Esophagus (tissue), 2 donors: ENCODE measurements around the gene SIGLEC1. TPM values are rescaled to one million over a fixed set of nuclear protein-coding genes. Genes with fewer than 3 reads are reported as not detected.

Experiments
- H3K27ac ChIP-seq, 2 donors: one replicate each; pipeline ENCODE4 v1.5.1; 2013; ENCODE audit warnings: low read depth in 2 of 2, mild to moderate bottlenecking in 2 of 2, inconsistent platforms in 1 of 2, low read length in 1 of 2, moderate library complexity in 1 of 2
- H3K27me3 ChIP-seq, 2 donors: one replicate each; pipeline ENCODE4 v1.6.1; 2013; ENCODE audit warnings: low read length in 2 of 2, control low read depth in 1 of 2, mild to moderate bottlenecking in 1 of 2; ENCODE audit not compliant: insufficient read depth in 2 of 2, control insufficient read depth in 1 of 2
- H3K36me3 ChIP-seq, 2 donors: one replicate each; pipeline ENCODE4 v1.6.1; 2013; ENCODE audit warnings: low read length in 1 of 2; ENCODE audit not compliant: control insufficient read depth in 2 of 2, insufficient read depth in 2 of 2
- H3K4me1 ChIP-seq, 2 donors: one replicate each; pipeline ENCODE4 v1.6.1; 2013; ENCODE audit warnings: low read length in 1 of 2; ENCODE audit not compliant: control insufficient read depth in 2 of 2, insufficient read depth in 2 of 2
- H3K4me3 ChIP-seq, 2 donors: one replicate each; pipeline ENCODE4 v1.5.1; 2013; ENCODE audit warnings: low read length in 2 of 2, mild to moderate bottlenecking in 2 of 2, low read depth in 1 of 2, moderate library complexity in 1 of 2
- H3K9me3 ChIP-seq, 2 donors: one replicate each; pipeline ENCODE4 v1.6.1; 2013; ENCODE audit warnings: mild to moderate bottlenecking in 2 of 2, low read depth in 1 of 2, low read length in 1 of 2, moderate library complexity in 1 of 2; ENCODE audit not compliant: control insufficient read depth in 2 of 2, insufficient read depth in 1 of 2
- WGBS, 2 donors: extraction: QIAGEN DNeasy Blood & Tissue Kit; methylation state at CpG; one replicate each; pipeline ENCODE4 v1.1.7; 2013; 5-methylcytosine and 5-hydroxymethylcytosine counted together
- polyA plus RNA-seq, 2 donors: library from polyadenylated mRNA; stranded (reverse); fragments of 200-250 nt; gene quantifications; one replicate each; pipeline ENCODE4 v1.2.3, GENCODE V29; 2013
- donor health status: healthy with polysubstance abuse.
- donor health status: Bipolar disorder and iron deficiency.

Gene SIGLEC1
- polyA plus RNA-seq, 2 donors: 1.1 to 1.4 TPM

DNA sequence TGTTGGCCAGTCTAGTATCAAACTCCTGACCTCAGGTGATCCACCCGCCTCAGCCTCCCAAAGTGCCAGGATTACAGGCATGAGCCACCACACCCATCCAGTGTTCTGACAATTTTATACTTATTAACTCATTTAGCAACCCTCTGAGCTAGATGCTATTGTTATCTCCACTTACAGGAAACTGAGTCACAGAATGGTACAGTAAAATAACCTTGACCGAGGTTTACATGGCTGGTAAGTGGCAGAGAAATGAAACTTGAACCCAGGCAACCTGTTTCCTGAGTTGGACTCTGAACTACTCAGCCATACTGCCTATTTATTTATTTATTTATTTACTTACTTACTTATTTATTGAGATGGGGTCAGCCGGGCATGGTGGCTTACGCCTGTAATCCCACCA lies 6.6 kb upstream of the SIGLEC1 start:
- 81 to 86% methylated on average over 4 of the region's 4 CpGs for WGBS, 2 donors
- no peak overlapping the region for H3K4me3 ChIP-seq

DNA sequence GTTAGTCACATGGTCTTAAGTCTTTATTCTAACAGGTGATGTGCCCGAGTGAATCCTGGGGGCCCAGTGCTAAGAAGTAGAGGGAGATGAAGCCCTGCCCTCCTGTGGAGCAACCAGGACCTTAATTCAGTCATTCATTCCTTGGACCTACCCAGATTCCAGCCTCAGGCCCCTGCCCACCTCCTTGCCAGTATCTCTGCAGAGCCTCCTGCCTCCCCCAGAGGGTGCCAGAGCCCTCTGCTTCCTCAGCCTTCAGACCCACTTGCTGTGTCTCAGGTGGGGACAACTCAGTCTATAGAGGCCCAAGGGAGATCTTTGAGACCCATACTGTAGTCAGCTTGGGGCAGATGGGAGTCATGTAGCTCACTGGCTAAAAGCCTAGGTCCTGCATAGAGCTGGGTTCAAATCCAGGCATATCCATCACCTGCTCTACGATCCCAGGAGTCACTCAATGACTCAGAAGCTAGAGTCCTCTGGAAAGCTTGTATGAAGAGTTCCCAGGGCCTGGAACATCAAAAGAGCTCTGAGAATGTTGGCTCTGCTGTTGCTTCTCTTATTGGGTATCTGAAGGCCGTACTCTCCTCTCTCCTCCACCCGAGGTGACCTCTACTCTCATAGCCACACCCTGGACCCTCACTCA lies 3.9 kb upstream of the SIGLEC1 start:
- Histone ChIP-seq H3K4me1 (no peaks in the 10 kb centered on the region), H3K27ac (no peak overlapping the region), H3K4me3 (no peak overlapping the region), H3K9me3 (no peaks in the 10 kb centered on the region), H3K36me3 (no peaks in the 10 kb centered on the region), H3K27me3 (no peaks in the 10 kb centered on the region)
- WGBS, 2 donors: 74 to 75% methylated on average over 4 of the region's 4 CpGs

More for the DNA sequence above, 6.6 kb upstream of the SIGLEC1 start:
- Histone ChIP-seq H3K27me3 (no peaks in the 10 kb centered on the region), H3K4me1 (no peaks in the 10 kb centered on the region), H3K9me3 (no peaks in the 10 kb centered on the region), H3K36me3 (no peaks in the 10 kb centered on the region), H3K27ac (no peak overlapping the region)

DNA sequence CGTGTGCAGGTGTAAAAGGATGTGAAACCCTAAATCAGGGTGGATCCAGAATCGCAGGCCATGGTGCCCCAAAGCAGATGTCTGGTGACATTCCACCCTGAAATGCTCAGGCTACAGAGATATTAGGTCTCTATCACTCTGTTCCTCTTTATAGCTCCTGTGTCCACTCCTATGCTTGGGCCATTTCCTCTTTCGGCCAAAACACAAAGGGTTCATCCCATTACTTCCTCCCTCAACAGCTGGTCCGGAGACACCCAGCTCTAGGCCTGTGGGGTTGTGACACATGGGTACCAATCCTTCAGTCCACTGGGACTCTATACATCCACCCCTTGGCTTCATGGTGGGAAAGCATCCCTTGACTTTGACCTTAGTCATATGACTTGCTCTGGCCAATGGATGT lies 1.7 kb upstream of the SIGLEC1 start:
- Histone ChIP-seq H3K4me1 (no peaks in the 10 kb centered on the region), H3K9me3 (no peaks in the 10 kb centered on the region), H3K27me3 (no peaks in the 10 kb centered on the region), H3K36me3 (no peaks in the 10 kb centered on the region), H3K27ac (no peak overlapping the region), H3K4me3 (no peak overlapping the region)
- WGBS, 2 donors: 77 to 81% methylated on average over 4 of the region's 4 CpGs

DNA sequence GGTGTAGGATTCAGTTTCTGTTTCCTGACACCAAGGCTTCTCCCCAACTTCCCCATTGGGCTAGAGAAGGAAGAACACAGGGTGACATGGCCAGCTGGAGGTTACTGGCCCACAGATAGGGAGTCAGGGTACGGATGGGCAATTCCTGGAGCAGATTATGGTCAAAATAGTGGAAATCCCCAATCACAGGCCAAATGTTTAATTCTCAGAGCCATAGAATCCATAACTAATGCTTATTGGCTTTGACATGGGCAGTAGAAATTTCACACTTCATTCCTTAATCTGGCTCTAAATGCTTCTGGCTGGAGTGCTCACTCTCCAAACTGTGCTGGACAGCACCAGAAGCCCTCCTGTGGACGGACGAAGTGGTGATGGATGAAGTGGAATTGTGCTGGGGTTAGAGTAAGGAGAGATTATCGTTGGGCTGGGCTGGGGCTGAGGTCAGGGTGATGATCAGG lies 887 bp downstream of the SIGLEC1 start:
- H3K4me1 ChIP-seq: no peaks in the 10 kb centered on the region
- no peak overlapping the region for H3K4me3 ChIP-seq
- H3K27ac ChIP-seq: no peak overlapping the region
- H3K27me3 ChIP-seq: no peaks in the 10 kb centered on the region
- H3K9me3 ChIP-seq: no peaks in the 10 kb centered on the region
- 65 to 72% methylated on average over 4 of the region's 4 CpGs for WGBS, 2 donors
- no peaks in the 10 kb centered on the region for H3K36me3 ChIP-seq

DNA sequence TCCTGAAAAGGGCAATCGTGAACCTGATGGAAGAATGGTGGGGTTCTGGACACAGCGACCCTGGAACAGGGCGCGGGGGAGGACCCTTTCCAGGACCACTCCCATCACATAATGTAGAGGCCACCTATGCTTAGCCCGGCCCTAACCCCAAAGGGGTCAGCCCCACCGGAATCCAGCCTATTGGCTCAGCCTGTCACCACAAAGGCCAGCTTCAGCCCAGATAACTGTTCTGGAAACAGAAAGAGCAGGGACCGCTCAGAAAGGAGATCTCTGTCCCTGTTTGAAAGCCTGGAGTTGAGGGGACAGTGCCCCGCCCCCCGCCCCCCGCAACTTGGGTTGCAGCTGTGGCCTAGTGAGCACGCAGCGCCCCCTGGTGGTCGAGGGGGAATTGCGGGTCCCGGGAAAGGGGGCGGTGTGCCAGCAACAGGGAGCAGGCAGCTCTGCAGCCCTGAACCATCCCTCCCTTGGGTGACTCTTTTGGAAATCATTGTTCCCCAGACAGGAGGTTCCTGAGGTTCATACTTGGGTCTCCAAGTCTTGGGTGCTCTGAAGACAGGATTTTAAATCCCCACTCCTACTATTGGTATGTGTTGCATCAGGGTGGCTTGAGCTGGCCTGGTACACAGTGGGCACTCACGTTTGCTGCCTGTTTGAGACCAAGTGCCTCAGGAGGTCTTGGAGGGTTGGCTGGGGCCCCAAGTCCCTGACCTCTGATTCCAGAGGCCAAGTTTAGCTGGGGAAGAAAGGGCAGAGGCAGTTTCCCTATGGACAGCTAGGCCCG lies 1.5 kb downstream of the SIGLEC1 start:
- no peaks in the 10 kb centered on the region for H3K27me3 ChIP-seq
- H3K9me3 ChIP-seq: no peaks in the 10 kb centered on the region
- H3K4me3 ChIP-seq: no peak overlapping the region
- WGBS, 2 donors: 34 to 38% methylated on average over 18 of the region's 18 CpGs
- H3K4me1 ChIP-seq: no peaks in the 10 kb centered on the region
- no peaks in the 10 kb centered on the region for H3K36me3 ChIP-seq
- no peak overlapping the region for H3K27ac ChIP-seq

DNA sequence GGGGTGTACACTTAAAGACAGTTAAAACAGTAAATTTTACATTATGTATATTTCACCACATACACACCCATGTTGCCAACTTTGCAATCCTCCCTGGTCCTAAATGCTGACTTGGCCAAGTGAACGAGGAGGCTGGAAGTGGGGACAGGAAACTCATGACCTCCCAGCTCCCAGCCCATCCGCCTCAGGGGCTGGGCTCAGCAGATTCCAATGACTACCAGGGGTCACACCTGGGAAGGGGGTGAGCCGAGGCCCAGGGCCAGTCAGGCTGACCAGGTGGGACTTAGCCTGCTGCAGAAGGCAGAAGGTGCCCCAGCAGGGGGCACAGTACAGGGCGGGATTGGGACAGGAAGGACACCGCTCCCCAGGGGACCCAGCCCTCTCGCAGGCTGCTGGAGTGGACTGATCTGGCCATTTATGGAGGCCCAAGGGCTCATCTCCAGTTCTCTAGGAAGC lies 2.4 kb downstream of the SIGLEC1 start:
- Histone ChIP-seq H3K27ac (no peak overlapping the region), H3K9me3 (no peaks in the 10 kb centered on the region), H3K4me1 (no peaks in the 10 kb centered on the region), H3K27me3 (no peaks in the 10 kb centered on the region), H3K4me3 (no peak overlapping the region), H3K36me3 (no peaks in the 10 kb centered on the region)
- 57 to 62% methylated on average over 4 to 6 of the region's 6 CpGs for WGBS, 2 donors

DNA sequence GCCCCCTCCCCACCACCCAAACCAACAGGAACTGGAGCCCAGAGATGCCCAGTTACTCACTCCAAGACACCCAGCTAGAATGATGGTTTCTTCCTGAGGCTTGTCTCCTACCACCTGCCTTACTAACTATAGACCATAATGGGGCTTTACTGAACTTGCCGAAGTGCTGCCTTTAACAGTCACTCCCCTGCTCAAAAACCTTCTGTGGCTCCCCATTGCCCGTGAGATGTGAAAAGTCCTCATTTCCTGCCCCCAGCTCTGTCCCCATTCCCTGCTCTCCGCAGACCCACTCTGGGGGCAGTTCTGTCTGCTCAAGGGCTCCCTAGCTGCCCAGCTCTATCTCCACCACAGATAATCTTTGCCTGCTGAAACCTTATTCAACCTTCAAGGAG lies 4.9 kb downstream of the SIGLEC1 start:
- Histone ChIP-seq H3K36me3 (no peaks in the 10 kb centered on the region), H3K4me1 (no peaks in the 10 kb centered on the region), H3K27me3 (no peaks in the 10 kb centered on the region), H3K9me3 (no peaks in the 10 kb centered on the region), H3K4me3 (no peak overlapping the region), H3K27ac (no peak overlapping the region)
- 92 to 94% methylated on average over 3 of the region's 3 CpGs for WGBS, 2 donors

DNA sequence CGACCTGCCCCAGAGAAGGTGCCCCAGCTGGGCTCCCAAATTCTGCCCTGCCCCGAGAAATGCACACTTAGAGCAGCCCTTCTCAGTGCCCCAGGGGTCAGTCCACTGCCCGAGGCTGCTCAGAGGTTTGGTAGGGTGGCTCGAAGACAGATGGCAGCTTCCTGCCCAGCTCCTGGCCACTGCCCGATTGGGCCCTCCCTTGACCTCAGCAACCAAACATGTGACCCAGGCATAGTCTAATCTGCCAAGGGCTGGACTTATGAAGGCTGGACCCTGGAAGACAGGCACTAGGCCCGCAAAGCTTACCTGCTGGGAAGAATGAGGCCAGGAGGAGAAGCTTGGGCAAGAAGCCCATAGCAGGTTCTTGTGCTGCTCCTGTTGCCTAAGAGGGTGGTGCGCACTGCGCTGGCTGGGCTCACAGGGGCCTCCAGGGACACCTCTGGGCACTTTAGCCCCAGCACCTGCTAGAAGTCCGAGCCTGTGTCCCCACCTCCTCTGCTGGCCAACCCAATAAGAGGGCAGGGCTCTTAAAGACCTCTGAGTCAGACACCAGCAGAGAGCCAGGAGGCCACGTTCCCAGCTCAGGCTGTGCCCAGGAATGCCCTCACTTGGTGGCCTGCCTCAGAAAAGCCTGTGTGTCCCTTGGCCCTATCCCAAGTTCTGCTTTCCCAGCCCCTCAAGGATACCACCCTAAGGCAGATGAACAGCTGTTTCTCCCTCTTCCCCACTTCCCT lies 5.5 kb downstream of the SIGLEC1 start:
- 74 to 82% methylated on average over 10 of the region's 10 CpGs for WGBS, 2 donors
- no peaks in the 10 kb centered on the region for H3K4me1 ChIP-seq

DNA sequence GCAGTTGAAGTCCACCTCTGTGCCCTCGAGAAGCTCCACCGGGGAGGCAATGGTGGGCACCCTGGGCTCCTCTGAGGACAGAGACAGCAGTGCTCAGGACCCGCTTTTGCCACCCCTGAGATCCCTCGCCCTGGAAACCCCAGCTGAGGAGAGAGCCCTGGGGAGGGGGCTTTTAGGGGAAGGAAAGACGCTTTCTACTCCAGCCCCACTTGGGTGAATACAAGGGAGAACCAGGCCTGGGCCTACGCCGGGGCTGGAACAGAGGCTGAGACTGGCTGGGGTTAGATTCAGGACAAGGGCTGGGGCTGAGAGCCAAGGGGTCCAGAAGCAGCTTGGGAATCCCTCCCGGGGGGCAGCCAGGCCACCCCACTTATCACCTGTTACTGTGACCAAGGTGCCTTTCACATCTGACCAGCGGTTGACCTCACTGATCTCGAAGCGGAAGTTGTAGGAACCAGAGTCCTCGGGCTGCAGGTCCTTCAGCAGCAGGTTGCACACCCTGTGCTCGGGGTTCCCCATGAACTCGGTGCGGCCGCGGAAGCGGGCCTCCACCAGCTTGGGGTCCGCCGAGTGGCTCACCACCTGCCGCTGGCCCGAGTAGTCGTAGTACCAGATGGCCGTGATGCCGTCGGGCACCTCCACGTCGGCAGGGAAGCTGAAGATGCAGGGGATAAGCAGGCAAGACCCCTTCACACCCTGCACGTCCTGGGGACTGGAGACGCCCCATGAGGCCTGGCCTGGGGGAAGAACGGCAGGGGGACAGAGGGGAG lies 6.2 kb downstream of the SIGLEC1 start:
- Histone ChIP-seq H3K27me3 (no peaks in the 10 kb centered on the region), H3K9me3 (no peaks in the 10 kb centered on the region), H3K4me3 (no peak overlapping the region), H3K27ac (no peak overlapping the region), H3K36me3 (no peaks in the 10 kb centered on the region), H3K4me1 (no peaks in the 10 kb centered on the region)
- 93 to 94% methylated on average over 31 of the region's 31 CpGs for WGBS, 2 donors

More for the DNA sequence above, 5.5 kb downstream of the SIGLEC1 start:
- H3K36me3 ChIP-seq: no peaks in the 10 kb centered on the region
- H3K9me3 ChIP-seq: no peaks in the 10 kb centered on the region
- H3K27ac ChIP-seq: no peak overlapping the region
- no peak overlapping the region for H3K4me3 ChIP-seq
- H3K27me3 ChIP-seq: no peaks in the 10 kb centered on the region
